NT2/D1 (cell line): ENCODE results near the gene MIER2.

Experiments
- DNase-seq: peaks from one replicate; pipeline ENCODE4 v3.0.0-alpha.2; 2011; ENCODE audit warnings: low read depth, low spot score
- H3K27me3 ChIP-seq: 2 replicates; pipeline ENCODE4 v1.6.0; 2011; ENCODE audit warnings: mild to moderate bottlenecking; ENCODE audit not compliant: insufficient read length, insufficient read depth
- H3K36me3 ChIP-seq: 2 replicates; pipeline ENCODE4 v1.6.1; 2011; ENCODE audit warnings: mild to moderate bottlenecking, low read length, mixed read lengths; ENCODE audit not compliant: insufficient read depth, insufficient read length
- H3K4me1 ChIP-seq: 2 replicates; pipeline ENCODE4 v1.5.1; 2011; ENCODE audit not compliant: insufficient read depth, insufficient read length
- H3K4me3 ChIP-seq: 2 replicates; pipeline ENCODE4 v1.5.1; 2011; ENCODE audit warnings: low read depth; ENCODE audit not compliant: insufficient read length
- H3K9ac ChIP-seq: 2 replicates; pipeline ENCODE4 v1.6.0; 2011; ENCODE audit warnings: low read depth; ENCODE audit not compliant: insufficient read length
- H3K9me3 ChIP-seq: 2 replicates; pipeline ENCODE4 v1.5.1; 2011; ENCODE audit warnings: mild to moderate bottlenecking, low read length; ENCODE audit not compliant: insufficient read depth
- SUZ12 ChIP-seq: IDR thresholded peaks from 2 replicates; pipeline ENCODE4 v1.6.1; 2011; ENCODE audit not compliant: insufficient read length, insufficient read depth; ENCODE audit errors: extremely low read depth
- YY1 ChIP-seq: IDR thresholded peaks from 2 replicates; pipeline ENCODE4 v1.6.1; 2011; ENCODE audit not compliant: insufficient read length, insufficient read depth
- ZNF274 ChIP-seq: IDR thresholded peaks from 2 replicates; pipeline ENCODE4 v1.6.1; 2011; ENCODE audit warnings: mild to moderate bottlenecking, low read depth, low read length

MIER2 gene

DNA sequence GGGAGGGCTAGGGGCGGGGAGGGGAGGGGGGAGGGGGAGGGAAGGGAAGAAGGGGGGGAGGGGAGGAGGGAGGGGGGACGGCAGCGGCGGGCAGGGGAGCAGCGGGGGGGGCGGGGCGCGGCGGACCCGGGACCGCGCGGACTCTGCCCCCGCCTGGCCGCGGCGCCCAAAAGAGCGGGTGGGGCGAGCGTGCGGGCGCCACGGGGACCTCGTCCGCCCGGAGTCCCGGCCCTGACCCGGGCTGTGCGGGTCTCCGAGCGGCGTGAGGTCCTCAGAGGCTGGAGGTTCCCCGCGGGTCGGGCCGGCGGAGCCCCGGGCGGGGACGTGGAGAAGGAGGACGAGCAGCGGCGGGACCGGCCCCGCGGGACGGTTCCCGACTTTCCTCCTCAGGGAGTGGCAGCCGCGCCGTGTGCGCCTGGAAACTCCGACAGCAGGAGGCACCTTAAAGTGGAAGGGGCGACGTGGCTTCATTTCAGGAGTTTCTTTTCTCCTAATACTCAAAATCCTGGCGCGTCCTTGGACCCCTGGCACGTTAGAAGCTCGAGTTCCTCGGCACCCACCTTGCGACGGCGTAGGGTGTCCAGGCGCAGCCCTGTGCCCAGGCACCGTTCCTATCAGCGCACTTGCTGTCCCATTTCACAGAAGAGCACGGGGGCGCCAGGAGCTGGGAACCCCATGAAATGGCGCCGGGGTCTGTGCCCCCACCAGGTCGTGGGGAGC, 52.9 kb downstream of the MIER2 start:
- TF ChIP-seq YY1, result no peak
- no peak for TF ChIP-seq SUZ12
- no peak for TF ChIP-seq ZNF274
- H3K27me3 ChIP-seq, result peaks cover 16% of the 10 kb centered on the region
- H3K4me3 ChIP-seq, result no peak overlapping the region
- no peaks in the 10 kb centered on the region; the same call in 1 of the 2 replicates for H3K9me3 ChIP-seq
- H3K9ac ChIP-seq, result no peak overlapping the region
- H3K36me3 ChIP-seq, result peaks cover 7% of the 10 kb centered on the region
- DNase-seq, result no peak
- H3K4me1 ChIP-seq, result peaks cover 31% of the 10 kb centered on the region

DNA sequence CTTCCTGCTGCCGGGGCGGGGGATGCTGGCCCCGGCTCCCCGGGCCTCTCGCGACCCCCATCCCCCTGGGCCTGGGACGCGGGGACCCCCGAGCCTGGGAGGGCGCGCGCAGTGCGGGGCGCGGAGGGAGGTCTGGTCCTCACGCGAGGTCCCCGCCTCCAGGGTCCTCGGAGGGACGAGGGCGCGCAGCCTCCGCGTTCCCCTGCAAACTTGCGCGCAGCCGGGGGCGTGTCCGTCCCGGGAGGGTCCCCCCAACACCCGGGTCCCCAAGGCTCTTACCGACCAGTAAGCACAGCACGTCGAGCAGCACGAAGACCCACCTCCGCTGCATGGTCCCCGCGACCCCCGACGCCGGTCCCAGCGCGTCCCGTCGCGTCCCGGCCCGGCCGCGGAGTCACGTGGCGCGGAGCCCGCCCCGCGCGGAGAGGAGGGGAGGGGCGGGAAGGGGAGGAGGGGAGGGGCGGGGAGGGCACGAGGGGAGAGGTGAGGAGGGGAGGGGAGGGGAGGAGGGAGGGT, 53.5 kb downstream of the MIER2 start, which contains the start of gene PLPP2:
TSS of gene PLPP2 (minus strand) at position 398 of the 516 bp plus-strand sequence. CDS start at position 331, 67 bp downstream.
- Histone ChIP-seq H3K36me3 (peaks cover 7% of the 10 kb centered on the region), H3K4me3 (peak within 1 kb of the TSS; percentile 82), H3K9me3 (no peaks in the 10 kb centered on the region; the same call in 1 of the 2 replicates), H3K27me3 (peaks cover 16% of the 10 kb centered on the region), H3K9ac (peak within 1 kb of the TSS; percentile 94), H3K4me1 (peaks cover 26% of the 10 kb centered on the region)
- DNase-seq, result no peak
- TF ChIP-seq YY1, result no peak
- TF ChIP-seq ZNF274, result no peak

DNA sequence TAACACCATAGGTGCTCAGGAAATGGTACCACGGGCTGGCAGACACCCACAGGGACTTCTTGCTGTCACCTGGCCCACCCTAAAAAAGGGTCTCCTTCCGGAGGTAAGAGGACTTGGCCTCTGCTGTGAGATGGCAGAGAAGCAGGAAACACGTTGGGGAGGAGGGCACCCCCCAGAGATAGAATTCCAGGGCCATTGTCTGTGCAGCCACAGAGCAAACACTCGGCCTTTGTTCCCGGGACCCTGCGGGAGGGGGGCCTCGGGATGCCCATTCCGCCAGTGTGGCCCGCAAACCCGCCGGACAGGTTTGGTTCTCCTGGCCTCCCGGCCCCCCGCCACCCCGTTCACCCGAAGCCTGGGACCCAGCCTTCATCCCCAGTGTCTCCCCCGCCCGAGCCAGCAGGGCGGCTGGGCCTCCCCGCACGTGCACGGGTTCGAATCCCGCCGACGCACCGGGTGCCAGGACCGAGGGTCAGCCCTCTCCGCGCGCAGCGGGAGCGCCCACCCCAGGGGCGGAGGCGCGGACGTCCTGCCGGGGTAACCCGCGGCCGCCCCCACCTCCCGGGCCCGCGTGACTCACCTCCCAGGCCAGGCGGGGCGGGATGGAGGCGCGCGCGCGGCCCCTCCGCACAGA, 54.1 kb downstream of the MIER2 start:
- Histone ChIP-seq H3K4me3 (peak overlapping the region; percentile 82), H3K9me3 (no peaks in the 10 kb centered on the region; the same call in 1 of the 2 replicates), H3K4me1 (peaks cover 21% of the 10 kb centered on the region), H3K36me3 (peaks cover 7% of the 10 kb centered on the region), H3K9ac (peak overlapping the region; percentile 94), H3K27me3 (peaks cover 16% of the 10 kb centered on the region)
- no peak for DNase-seq
- TF ChIP-seq SUZ12 (no peak), ZNF274 (no peak), YY1 (no peak)

DNA sequence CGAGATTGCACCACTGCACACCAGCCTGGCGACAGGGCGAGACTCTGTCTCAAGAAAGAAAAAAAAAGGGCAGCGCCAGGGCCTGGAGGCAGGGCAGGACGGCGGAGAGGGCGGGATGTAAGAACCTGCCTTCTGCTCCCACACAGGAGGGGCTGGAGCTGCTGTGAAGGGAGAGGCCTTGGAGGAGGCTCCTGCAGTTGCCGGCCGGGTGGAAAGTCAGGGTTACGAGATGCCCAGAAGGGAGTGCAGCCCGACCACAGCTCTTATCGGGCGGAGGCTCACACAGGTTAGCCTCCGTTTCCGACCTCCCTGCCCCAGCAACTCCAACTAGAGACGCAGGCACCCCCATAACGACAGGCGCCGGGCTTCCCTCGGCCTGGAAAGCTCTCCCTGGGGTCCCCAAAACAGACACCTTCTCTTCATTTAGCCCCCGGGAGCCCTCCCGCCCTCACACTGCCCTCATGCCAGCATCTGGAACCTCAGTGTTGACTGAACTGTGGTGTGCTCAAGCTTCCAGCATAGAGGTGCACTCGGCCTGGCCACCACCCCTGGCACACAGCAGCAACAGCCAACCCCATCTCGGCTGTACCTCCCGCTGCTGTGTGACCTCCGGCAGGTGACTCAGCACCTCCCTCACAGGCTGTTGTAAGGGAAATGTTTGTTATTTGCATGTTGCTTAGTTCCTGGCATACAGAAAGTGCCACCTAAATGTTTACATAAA, 54.8 kb downstream of the MIER2 start:
- peak overlapping the region; percentile 86 for H3K9ac ChIP-seq
- peak overlapping the region; percentile 82 for H3K4me3 ChIP-seq
- peaks cover 14% of the 10 kb centered on the region for H3K27me3 ChIP-seq

DNA sequence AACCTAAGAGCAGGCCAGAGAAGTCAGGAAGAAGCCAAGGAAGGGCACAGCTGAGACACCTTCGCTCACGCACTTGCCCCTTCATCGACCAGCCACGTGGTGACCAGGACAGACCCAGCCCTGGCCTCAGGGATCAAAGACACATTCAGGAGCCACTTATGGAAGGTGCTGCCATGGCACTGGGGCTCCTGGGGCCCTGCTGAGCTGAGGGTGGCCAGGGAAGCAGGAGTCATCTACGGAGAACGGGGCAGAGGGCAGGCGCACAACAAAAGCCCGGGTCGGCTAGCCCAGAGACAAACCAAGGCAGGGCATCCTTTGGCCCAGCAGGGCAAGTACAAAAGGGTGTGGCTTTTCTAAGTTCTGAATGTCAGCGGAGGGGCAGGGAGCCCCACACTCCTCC, 55.7 kb downstream of the MIER2 start:
- no peak overlapping the region for H3K4me3 ChIP-seq
- H3K9me3 ChIP-seq, result no peaks in the 10 kb centered on the region; the same call in 1 of the 2 replicates
- peaks cover 7% of the 10 kb centered on the region for H3K36me3 ChIP-seq
- H3K4me1 ChIP-seq, result peaks cover 16% of the 10 kb centered on the region
- no peak for DNase-seq
- H3K27me3 ChIP-seq, result peaks cover 7% of the 10 kb centered on the region
- TF ChIP-seq YY1 (no peak), ZNF274 (no peak), SUZ12 (no peak)
- H3K9ac ChIP-seq, result peak overlapping the region; percentile 59

More for the DNA sequence above, 54.8 kb downstream of the MIER2 start:
- Histone ChIP-seq H3K4me1 (peaks cover 19% of the 10 kb centered on the region), H3K36me3 (peaks cover 7% of the 10 kb centered on the region), H3K9me3 (no peaks in the 10 kb centered on the region; the same call in 1 of the 2 replicates)
- TF ChIP-seq SUZ12, result no peak
- no peak for TF ChIP-seq YY1
- no peak for TF ChIP-seq ZNF274
- DNase-seq, result peak; percentile 76

DNA sequence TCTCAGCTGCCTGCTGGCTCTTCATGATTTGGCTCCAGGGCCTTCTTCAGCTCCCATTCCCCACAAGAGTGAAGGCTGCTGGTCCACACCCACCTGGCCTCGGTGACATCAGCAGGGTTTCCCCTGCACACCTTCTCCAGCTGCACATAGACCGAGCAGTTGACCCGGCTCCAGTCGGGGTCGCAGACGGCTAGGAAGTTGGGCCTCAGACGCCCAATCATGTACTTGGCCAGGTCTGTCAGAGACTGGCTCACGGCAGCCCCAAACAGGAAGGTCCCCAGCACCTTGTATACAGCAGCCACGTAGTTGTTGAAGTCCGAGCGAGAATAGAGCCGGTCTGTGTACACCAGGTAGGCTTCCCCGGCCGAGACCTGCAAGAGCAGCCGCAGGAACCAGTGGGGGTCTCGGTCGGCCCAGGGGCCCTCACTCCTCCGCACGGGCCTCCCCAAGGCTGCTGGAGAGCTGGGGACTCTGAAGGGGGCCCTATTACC, 57.2 kb downstream of the MIER2 start:
- Histone ChIP-seq H3K4me3 (no peak overlapping the region), H3K9ac (no peak overlapping the region), H3K9me3 (no peaks in the 10 kb centered on the region; the same call in 1 of the 2 replicates), H3K4me1 (peaks cover 16% of the 10 kb centered on the region), H3K27me3 (no peaks in the 10 kb centered on the region), H3K36me3 (peaks cover 7% of the 10 kb centered on the region)
- DNase-seq, result no peak
- TF ChIP-seq YY1, result no peak
- no peak for TF ChIP-seq ZNF274
- no peak for TF ChIP-seq SUZ12

DNA sequence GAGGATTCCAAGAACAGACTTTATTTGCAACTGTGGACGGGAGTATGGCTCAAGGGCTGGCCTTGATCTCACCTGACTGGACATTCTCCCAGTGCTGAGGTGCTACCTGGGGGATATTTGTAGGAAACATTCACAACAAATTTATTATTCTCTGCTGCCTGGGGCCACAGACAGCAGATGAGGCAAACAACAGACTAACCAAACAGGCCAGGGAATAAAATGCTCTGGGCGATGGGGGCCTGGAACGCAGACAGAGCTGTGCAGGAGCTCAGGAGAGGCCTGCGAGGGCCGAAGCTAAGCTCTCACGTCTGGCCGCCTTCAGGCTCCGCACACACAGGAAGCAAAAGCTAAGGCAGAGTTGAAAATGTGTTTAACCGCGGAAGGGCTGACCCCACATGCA, 61.2 kb downstream of the MIER2 start:
- no peak for TF ChIP-seq ZNF274
- TF ChIP-seq YY1, result no peak
- no peak for TF ChIP-seq SUZ12
- Histone ChIP-seq H3K9ac (no peak overlapping the region), H3K4me1 (peaks cover 13% of the 10 kb centered on the region)

More for the DNA sequence above, 61.2 kb downstream of the MIER2 start:
- Histone ChIP-seq H3K36me3 (peaks cover 28% of the 10 kb centered on the region), H3K4me3 (no peak overlapping the region), H3K27me3 (no peaks in the 10 kb centered on the region), H3K9me3 (no peaks in the 10 kb centered on the region)
- no peak for DNase-seq
